Thymus (tissue), 11 donors: Measurements from ENCODE around the gene B4GALNT3. TPM values are rescaled to one million over a fixed set of nuclear protein-coding genes. Genes with fewer than 3 reads are reported as not detected.
A peak's percentile ranks its signal among the peaks of the same experiment; 100 is the strongest.

Experiments used
- DNase-seq, 9 donors: peaks; one replicate each; pipeline ENCODE4 v3.0.0-alpha.2; 2013; ENCODE audit warnings: low spot score in 9 of 9, low read depth in 6 of 9, missing footprints in 1 of 9
- H3K27ac ChIP-seq, 2 donors: one replicate each; pipeline ENCODE4 v1.5.1; 2013; ENCODE audit warnings: control low read depth in 1 of 2, low read depth in 1 of 2, low read length in 1 of 2, mild to moderate bottlenecking in 1 of 2, moderate library complexity in 1 of 2
- H3K27me3 ChIP-seq, 2 donors: one replicate each; pipeline ENCODE4 v1.5.1; 2013; ENCODE audit warnings: low read length in 1 of 2; ENCODE audit not compliant: control insufficient read depth in 2 of 2, insufficient read depth in 1 of 2
- H3K36me3 ChIP-seq, 2 donors: one replicate each; pipeline ENCODE4 v1.5.1; 2013; ENCODE audit warnings: low read length in 1 of 2, mild to moderate bottlenecking in 1 of 2, moderate library complexity in 1 of 2; ENCODE audit not compliant: control insufficient read depth in 2 of 2, insufficient read depth in 2 of 2
- H3K4me1 ChIP-seq, 2 donors: one replicate each; pipeline ENCODE4 v1.5.1; 2013; ENCODE audit warnings: low read length in 2 of 2; ENCODE audit not compliant: control insufficient read depth in 2 of 2, insufficient read depth in 2 of 2
- H3K4me3 ChIP-seq, 2 donors: one replicate each; pipeline ENCODE4 v1.5.1; 2013; ENCODE audit warnings: low read length in 2 of 2, control low read depth in 1 of 2, mild to moderate bottlenecking in 1 of 2
- H3K9me3 ChIP-seq, 2 donors: one replicate each; pipeline ENCODE4 v1.5.1; 2013; ENCODE audit warnings: low read length in 1 of 2, mild to moderate bottlenecking in 1 of 2; ENCODE audit not compliant: control insufficient read depth in 2 of 2, insufficient read depth in 1 of 2
- WGBS: extraction: QIAGEN DNeasy Blood & Tissue Kit; methylation state at CpG from one replicate; pipeline ENCODE4 v1.1.7; 2013; 5-methylcytosine and 5-hydroxymethylcytosine counted together
- polyA plus RNA-seq: library from polyadenylated mRNA; stranded (reverse); fragments of 200-250 nt; gene quantifications from one replicate; pipeline ENCODE4 v1.2.3, GENCODE V29; 2013
- total RNA-seq: library from RNA; stranded (reverse); fragments of 120-200 nt; gene quantifications from one replicate; pipeline ENCODE4 v1.2.4, GENCODE V29; 2013
- donor health status: healthy.

Gene B4GALNT3
- total and polyA plus RNA-seq, 2 donors, result 3.1 to 6.3 TPM

DNA sequence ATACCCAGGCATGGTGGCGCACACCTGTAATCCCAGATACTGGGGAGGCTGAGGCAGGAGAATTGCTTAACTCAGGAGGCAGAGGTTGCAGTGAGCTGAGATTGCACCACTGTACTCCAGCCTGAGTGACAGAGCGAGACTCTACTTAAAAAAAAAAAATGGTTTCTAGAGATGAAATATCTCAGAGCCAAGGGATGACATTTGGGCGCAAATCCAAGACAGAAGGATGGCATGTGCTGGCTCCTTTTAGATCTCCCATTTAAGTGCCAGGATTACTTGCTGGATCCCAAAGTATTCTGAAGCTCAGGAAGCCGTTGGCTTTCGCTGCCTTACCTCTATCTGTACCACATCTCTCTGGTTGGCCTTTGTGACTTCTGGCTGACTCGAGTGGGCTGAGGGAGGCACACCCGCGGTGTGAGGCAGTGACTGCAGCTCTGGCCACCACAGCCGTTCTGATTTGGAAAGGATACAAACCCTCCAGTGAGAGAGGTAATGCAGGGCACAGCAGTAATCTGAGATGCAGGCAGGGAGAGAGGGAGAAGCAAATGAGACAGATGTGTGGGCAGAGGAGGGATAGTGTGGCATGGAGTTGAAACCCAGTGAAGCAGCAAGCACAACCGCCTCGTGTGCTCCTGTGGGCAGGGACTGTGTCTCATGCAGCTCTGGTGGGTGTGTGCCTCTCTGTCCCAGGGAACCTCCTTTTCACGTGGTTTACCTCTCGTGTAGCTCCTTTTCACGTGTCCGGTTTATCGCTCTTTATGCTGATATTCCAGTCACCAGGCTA, 4.9 kb downstream of the B4GALNT3 start:
- H3K4me3 ChIP-seq, result no peak overlapping the region
- 78% methylated on average over 16 of the region's 16 CpGs for WGBS
- no peaks in the 10 kb centered on the region for H3K36me3 ChIP-seq
- H3K9me3 ChIP-seq, result no peaks in the 10 kb centered on the region
- peaks cover 33 to 56% of the 10 kb centered on the region in 2 donors for H3K27me3 ChIP-seq
- no peak overlapping the region for H3K27ac ChIP-seq
- DNase-seq, result no peak
- H3K4me1 ChIP-seq, result peaks cover 0 to 3% of the 10 kb centered on the region in 2 donors

DNA sequence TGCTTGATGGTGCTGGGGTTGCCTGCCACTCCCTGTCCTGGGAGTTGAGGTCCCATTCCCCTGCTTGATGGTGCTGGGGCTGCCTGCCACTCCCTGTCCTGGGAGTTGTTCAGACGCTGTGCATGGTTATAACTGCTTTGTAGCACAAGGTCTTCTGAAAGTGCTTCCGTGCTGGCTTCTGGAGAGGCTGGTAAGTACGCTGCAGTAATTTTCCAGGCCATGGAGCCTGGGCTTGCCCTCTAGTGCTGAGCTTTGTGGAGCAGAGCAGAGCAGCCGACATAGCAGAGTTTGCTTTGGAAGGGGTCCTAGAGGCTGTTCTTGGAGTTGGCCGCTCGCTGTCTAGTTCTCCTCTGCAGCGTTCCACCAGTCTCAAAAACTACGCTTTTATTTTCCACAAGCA, 6.3 kb downstream of the B4GALNT3 start:
- H3K36me3 ChIP-seq, result no peaks in the 10 kb centered on the region
- DNase-seq, result no peak
- H3K27me3 ChIP-seq, result peaks cover 24 to 47% of the 10 kb centered on the region in 2 donors
- no peaks in the 10 kb centered on the region for H3K9me3 ChIP-seq
- no peak overlapping the region for H3K4me3 ChIP-seq
- WGBS, result 92% methylated on average over 8 of the region's 8 CpGs
- no peaks in the 10 kb centered on the region for H3K4me1 ChIP-seq
- H3K27ac ChIP-seq, result peak overlapping the region in 1 of 2 donors; percentile 4

DNA sequence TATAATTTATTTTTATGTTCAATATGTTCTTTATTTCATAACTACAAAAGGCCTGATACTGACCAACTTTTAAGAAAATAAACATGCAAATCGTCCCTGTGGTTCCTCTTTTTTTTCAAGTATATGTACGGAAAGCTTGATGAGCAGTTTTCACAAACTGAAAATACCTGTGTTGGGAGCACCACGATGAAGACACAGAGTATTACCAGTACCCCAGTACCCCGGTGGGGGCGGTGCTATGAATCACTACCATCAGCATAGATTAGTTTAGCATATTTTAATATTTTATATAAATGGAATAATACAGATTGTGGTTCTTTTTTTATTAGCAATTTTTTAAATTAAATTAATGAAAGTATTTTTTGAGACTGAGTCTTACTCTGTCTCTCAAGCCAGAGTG, 7.0 kb downstream of the B4GALNT3 start:
- Histone ChIP-seq H3K27me3 (peaks cover 17 to 40% of the 10 kb centered on the region in 2 donors), H3K4me3 (no peak overlapping the region), H3K4me1 (no peaks in the 10 kb centered on the region), H3K27ac (no peak overlapping the region), H3K9me3 (no peaks in the 10 kb centered on the region), H3K36me3 (no peaks in the 10 kb centered on the region)
- 55% methylated on average over 5 of the region's 5 CpGs for WGBS
- no peak for DNase-seq

DNA sequence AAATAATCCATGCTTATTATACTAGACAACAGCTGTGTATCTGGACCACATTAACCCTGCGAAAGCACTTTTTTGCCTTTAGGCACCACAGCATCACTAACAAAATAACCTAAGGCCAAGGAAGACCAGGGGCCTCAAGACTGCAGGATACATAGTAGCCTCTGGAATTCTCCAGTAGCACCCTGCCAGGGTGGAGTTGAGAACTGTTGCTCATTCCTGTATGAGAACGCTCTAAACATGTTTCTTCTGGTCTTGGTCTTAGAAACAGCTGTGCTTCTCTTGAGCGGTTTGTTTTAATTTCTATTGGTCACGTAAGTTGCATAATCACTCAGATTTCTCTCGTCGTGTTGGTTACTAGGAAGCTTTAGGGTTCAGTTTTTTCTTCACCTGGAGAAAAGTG, 7.9 kb downstream of the B4GALNT3 start:
- no peak overlapping the region for H3K4me3 ChIP-seq
- WGBS, result 95% methylated on average over 6 of the region's 6 CpGs
- no peaks in the 10 kb centered on the region for H3K4me1 ChIP-seq

DNA sequence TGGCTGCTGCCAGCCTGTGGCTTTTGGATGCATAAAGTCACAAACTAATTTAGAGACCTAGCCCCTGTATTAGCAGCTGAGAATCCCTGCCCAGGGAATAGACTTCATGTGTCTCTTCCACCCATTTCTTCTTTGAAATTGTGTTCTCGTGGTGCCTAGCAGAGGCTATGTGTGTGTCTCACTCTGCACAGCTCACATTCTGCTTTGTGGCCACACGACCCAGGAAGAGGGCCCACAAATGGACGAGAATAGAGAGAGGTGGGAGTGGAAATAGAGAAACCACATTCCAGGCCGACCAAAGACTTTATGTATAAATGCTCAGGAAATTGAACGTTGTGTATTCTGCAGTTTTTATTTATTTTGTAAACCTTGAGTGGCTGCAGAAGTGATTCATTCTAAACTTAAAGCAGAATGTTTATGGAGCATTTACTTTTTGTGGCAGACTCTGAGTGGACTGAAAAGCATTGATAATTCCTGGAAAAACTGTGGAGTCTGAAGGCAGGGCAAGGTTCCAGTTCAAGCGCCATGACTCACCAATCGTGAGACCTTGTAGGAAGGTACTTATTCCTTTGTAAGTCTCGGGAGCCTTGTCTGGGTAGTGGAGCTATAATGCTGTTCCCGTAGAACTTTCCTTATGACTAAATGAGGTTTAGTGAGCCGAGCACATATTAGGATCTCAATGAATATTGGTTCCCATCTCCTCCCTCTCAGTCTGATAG, 9.1 kb downstream of the B4GALNT3 start:
- Histone ChIP-seq H3K4me3 (no peak overlapping the region), H3K27ac (no peak overlapping the region), H3K9me3 (no peaks in the 10 kb centered on the region), H3K4me1 (no peaks in the 10 kb centered on the region), H3K27me3 (peaks cover 4 to 20% of the 10 kb centered on the region in 2 donors), H3K36me3 (no peaks in the 10 kb centered on the region)
- WGBS, result 68% methylated on average over 10 of the region's 10 CpGs
- DNase-seq, result no peak

More for the DNA sequence above, 7.9 kb downstream of the B4GALNT3 start:
- no peak for DNase-seq
- Histone ChIP-seq H3K27me3 (peaks cover 10 to 31% of the 10 kb centered on the region in 2 donors), H3K9me3 (no peaks in the 10 kb centered on the region), H3K27ac (no peak overlapping the region), H3K36me3 (no peaks in the 10 kb centered on the region)

DNA sequence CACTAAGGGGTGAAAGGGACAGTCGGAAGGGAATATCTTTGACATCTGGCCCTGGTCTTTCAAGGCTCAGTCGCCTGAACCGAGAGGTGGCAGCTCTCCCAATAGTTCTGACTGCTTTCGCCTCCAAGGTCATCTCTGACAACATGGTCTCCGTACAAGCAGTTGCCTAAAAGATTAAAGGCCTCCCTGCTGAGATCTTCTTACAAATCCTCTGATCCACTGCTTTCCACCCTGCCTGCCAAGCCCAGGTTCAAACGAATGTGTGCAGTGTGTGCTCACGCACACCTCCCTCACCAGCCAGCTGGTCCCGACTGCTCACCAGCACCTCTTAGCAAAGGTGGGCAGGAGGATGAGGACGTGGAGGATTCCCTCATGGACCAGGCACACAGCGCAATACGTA, 10.4 kb downstream of the B4GALNT3 start:
- DNase-seq, result no peak
- 87% methylated on average over 11 of the region's 11 CpGs for WGBS
- H3K27me3 ChIP-seq, result peaks cover 2 to 11% of the 10 kb centered on the region in 2 donors
- H3K27ac ChIP-seq, result no peak overlapping the region
- no peak overlapping the region for H3K4me3 ChIP-seq
- H3K4me1 ChIP-seq, result no peaks in the 10 kb centered on the region
- no peaks in the 10 kb centered on the region for H3K9me3 ChIP-seq
- H3K36me3 ChIP-seq, result no peaks in the 10 kb centered on the region

DNA sequence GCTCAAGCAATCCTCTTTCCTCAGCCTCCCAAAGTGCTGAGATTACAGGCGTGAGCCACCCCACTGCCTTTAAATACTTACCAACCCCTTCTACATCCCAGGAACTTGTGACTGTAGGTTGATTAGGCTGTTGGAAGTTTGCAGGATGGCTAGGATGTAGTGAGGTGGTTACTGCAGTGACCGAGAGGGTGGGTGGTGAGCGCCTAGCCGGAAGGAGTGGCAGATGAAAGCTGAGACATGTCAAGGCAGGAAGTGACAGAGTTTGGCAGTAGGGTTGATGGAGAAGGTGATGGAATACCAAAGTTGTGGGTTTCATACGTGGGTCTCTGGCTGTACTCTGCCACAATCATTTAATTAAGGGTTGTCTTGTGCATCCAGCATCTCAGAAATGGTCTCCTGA, 13.5 kb downstream of the B4GALNT3 start:
- WGBS, result 89% methylated on average over 5 of the region's 5 CpGs
- no peak for DNase-seq
- H3K27me3 ChIP-seq, result peaks cover 2 to 11% of the 10 kb centered on the region in 2 donors
- no peaks in the 10 kb centered on the region for H3K9me3 ChIP-seq
- no peaks in the 10 kb centered on the region for H3K4me1 ChIP-seq
- no peaks in the 10 kb centered on the region for H3K36me3 ChIP-seq
- H3K27ac ChIP-seq, result no peak overlapping the region
- H3K4me3 ChIP-seq, result no peak overlapping the region

DNA sequence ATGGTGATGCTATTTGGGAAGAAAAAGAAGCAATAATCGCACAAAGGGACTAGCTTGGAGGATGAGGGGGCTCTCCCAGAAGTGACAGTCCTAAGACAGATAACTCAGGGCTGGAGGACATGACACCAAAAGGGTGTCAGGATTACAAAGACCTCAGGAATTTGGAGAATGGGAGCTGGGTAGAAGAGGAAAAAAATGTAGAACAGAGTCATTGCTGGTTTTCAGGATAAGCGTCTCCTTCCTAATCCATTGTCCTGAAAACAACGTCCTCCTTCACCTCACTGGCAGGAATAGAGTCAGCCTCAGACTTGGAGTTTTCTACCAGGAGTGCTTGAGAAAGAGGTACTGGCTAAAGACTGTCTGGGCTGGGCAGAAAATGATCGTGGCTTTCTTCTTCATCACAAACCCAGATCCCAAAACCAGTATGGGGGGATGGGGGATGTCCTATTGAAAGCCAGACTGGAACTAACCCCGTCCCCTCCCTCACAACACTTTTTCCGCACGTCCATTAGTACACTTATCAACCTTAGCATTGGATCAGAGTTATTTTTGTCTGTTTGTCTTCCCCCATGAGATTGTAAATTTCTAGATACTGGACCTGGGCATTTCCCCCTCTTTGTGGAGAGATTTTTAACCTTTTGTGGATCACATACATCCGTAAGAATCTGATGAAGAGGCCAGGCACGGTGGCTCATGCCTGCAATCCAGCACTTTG, 14.3 kb downstream of the B4GALNT3 start:
- DNase-seq, result no peak
- H3K27me3 ChIP-seq, result peaks cover 2 to 11% of the 10 kb centered on the region in 2 donors
- H3K4me1 ChIP-seq, result no peaks in the 10 kb centered on the region
- H3K27ac ChIP-seq, result no peak overlapping the region
- no peak overlapping the region for H3K4me3 ChIP-seq
- 75% methylated on average over 9 of the region's 9 CpGs for WGBS
- no peaks in the 10 kb centered on the region for H3K9me3 ChIP-seq
- no peaks in the 10 kb centered on the region for H3K36me3 ChIP-seq

DNA sequence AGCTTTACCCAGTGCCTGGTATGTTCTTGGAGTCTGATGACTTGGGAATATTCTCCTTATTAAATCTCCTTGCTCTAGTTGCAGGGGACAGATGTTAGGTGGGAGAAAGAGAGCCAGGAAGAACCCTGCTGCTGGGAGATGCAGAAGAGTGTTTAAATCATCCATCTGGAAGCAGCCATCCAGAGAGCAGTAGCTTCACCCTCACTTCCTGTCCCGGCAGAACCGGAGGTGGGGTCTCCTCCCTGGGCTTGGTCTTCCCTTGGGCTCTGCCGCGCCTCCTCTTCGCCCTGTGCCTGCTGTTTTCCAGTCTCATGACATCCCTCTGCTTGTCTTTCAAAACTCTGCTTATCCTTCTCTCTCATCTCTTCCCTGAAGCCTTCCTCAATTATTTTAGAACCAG, 15.5 kb downstream of the B4GALNT3 start:
- Histone ChIP-seq H3K4me3 (no peak overlapping the region), H3K27me3 (peaks cover 2 to 10% of the 10 kb centered on the region in 2 donors), H3K27ac (no peak overlapping the region), H3K9me3 (no peaks in the 10 kb centered on the region), H3K36me3 (no peaks in the 10 kb centered on the region), H3K4me1 (no peaks in the 10 kb centered on the region)
- WGBS, result 45% methylated on average over 5 of the region's 5 CpGs
- no peak for DNase-seq
